NOMO-1 (cell line): ENCODE results near the gene PHLDA2.

ENCODE experiments used
- DNase-seq, 2 experiments: peaks; one replicate each; lab custom pipeline; 2025; ENCODE audit not compliant: unreplicated experiment in 2 of 2; lab: John Stamatoyannopoulos, UW

Gene PHLDA2

DNA sequence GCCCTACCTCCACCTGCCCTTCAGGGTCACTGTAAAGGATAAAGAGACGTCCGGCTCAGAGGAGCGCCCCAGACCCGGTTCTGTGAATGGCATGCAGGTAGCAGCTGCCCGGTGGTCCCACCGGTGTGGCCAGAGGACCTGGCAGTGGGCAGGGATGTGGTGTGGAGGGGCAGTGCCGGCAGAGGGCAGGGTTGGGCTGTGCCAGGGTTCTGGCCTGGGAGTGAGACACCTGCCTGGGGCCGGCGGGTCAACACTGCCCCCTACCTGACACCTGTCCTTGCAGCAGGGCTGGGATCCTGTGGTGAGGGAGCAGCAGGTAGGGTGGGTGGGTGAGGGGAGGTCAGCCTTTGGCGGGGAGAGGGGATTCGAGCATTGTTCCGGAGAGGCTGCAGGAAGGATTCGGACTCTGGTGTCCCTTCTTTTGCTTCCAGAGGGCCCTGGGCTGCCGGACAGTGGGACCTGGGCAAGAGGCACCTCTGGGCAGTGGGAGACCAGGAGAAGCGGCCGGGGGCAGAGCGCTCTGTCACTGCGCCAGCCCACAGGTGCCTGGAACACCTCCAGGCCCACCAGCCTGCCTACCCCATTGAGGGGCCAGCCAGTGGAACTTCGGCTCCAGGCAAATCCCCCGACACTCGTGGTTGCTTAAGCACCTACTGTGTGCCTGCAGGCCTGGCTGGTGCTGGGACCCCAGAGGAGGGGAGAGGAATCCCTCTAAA, 1.6 kb upstream of the PHLDA2 start:
- DNase-seq = peak; percentile 39 to 58

DNA sequence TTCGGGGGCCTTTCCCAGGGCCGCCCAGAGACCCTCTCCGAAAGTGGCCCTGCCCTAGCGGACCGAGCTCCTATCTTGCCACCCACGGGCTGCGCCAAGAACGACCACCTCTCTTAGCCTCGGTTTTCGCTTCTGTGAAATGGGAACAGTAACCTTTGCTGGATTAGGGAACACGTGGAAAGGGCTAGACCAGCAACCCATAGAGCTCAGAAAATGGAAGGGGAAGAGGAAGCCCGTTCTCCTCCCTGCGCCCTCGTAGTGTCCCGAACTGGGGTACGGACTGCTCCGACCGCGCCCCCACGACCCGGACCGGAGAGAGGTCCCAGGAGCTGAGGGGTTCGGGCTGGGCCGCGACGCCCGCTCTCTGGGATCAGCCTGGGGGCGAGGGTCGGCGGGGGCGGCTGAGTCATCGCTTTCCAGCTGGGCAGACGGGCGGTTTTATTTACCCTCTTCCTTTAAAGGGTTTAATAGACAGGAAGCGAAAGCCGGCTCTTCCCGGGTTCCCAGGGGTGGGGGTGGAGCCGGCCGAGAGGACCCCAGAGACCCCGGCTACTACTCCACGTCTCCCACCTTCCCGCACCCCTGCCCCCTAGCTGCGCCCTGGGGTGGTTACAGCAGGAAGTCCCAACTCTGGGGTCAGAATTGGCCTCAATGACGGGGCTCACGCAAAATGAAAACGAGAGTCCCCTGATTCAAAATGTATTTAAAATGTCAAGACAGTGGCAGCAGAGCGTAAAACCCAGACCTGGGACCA, 907 bp upstream of the PHLDA2 start:
- DNase-seq = peak; percentile 44 to 63

DNA sequence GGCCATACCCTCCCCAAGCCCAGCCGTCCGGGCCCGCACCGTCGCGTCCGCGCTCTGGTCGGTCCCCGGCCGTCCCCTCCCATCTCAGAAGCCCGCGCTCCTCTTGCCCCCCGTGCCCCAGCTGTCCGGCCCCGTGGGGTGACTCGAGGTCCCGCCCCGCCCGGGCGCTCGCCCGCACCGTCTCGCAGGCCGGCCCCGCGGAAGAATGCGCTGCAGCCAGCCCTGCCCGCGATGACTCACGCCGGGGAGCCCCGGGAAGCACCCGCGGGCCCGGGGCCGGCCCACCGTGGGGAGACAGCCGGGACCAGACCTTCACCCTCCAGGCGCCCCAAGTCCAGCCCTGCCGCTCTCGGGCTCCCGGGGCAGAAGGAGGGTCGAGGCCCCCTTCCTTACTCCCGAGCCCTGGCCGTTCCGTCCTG, 320 bp upstream of the PHLDA2 start:
- DNase-seq = peak; percentile 25 to 52

DNA sequence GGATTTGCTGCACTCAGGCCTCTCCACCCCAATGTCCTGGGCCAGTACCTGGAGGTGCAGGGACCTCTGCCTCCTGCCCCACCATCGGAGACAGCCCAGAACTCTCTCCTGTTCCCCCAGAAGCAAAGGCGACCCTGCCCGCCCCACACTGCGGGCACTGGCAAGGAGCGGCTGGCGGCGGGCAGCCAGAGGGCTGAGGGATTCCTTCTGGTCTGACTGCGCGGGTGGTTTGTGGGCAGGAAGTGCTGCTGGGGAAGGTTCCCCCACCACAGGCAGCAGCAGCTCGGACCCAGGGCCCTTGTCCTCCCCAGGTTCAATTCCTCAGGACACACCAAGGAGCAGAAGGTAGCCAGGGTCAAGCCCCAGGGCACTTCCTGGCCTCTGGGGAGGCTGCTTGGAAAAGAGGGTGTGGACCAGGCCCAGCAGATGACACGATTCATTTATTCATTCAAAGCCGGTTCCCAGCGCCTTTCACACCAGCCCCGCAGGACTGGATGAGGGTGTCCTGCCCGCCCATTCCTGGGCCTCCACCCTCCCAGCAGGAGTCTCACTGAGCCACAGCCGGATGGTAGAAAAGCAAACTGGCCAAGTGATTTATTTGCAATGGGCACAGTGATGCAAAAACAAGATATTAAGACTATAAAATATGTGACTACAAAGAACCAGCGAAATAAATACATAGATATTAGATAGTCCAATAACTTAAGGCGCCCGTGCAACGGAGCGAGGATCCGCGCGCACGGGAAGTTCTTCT, 1.2 kb downstream of the PHLDA2 start:
- peak in 1 of 2 experiments; percentile 6 for DNase-seq

DNA sequence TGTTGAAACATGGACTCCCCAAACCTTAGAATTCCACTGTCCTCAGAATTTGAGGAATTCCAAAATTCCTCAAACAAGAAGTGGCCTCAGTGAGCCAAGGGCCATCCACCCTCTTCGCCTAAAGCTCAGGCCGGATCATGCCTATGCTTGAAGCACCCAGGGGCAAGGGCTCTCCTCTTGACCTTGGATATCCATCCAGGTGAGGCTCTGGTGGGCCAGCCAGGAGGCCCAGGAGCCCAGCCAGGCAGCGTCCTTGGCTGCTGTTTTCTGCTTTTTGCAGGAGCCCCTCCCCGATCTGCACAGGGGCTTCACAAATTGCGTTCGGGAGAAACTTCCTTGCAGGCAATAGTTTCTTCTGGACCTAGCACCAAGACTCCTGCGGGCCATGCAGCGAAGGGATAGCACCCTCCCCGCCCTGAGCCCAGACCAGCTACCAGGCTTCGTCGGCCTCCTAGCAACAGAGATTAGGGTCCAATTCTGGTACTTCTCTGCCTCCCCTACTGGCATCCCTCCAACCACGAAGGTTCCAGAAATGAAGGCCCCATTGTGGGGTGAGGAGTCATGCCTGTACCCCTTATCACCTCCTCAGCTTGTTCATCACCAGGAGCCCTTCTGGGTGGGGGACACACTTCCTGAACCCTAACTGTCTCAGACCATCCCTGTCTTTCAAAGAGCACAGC, 2.0 kb downstream of the PHLDA2 start:
- no peak for DNase-seq

DNA sequence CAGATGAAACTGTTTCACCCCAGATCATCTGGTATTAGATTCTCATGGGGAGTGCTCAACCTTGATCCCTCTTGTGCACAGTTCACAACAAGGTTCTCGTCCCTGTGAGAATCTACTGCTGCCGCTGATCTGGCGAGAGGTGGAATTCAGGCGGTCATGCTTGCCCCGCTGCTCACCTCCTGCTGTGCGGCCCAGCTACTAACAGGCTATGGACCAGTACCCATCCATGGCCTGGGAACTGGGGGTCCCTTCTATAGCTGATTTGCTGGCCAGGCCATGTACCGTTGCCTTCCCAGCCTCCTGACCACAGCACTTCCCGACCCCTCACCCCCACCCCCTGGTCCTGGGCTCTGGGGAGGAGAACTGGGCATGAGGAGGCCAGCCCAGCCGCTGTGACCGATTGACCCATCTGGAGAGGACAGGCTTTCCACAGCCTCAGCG, 2.6 kb downstream of the PHLDA2 start:
- DNase-seq = no peak

DNA sequence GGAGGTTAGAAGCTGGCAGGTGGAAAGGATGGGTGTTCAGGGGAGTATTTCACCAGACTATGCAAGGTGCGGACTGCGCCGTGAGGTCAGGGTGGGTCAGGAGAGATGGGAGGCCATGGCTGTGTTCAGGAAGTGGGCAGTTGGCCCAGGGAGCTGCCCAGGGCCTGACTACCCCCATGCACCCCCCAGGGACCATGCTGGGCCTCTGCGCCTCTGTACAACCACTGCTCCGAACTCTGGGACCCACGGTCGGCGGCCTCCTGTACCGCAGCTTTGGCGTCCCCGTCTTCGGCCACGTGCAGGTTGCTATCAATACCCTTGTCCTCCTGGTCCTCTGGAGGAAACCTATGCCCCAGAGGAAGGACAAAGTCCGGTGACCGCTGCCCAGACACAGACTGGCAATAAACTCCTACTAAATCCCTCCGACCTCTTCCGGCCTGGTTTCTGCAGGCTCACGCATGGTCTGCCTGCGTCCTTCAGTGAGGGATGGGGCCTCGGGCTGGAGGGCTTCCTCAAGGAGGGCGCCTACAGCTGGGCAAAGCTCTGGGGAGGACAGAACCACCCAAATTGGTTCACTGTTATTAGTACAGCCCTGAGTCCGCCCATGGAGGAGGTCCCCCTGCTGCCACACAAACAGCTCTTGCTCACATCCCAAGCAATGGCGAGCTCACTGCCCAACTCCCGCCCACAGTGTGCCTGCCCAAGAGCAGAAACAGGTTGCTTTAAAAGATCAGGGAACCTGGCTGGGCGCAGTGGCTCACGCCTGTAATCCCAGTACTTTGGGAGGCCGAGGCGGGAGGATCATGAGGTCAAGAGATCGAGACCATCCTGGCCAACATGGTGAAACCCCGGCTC, 4.2 kb downstream of the PHLDA2 start:
- no peak for DNase-seq

DNA sequence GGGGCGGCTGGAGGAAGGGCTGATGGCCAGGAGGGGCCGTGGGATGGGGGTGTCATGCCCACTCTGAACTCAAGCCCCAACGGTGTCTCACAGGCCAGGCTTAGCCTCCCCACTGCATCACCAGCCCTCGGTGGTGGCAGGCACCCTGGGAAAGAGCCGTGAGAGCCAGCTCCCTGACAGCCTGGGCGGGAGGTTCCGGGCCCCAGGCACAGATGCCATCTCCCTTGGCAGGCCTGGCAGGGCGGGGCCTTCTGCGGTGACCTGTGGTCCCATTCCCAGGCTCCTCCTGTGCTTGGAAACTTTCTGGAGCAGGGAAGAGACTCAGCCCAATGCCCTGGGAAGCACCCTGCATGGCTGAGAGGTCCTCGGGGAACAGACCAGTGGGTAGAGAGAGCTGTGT, 4.8 kb downstream of the PHLDA2 start:
- no peak for DNase-seq

DNA sequence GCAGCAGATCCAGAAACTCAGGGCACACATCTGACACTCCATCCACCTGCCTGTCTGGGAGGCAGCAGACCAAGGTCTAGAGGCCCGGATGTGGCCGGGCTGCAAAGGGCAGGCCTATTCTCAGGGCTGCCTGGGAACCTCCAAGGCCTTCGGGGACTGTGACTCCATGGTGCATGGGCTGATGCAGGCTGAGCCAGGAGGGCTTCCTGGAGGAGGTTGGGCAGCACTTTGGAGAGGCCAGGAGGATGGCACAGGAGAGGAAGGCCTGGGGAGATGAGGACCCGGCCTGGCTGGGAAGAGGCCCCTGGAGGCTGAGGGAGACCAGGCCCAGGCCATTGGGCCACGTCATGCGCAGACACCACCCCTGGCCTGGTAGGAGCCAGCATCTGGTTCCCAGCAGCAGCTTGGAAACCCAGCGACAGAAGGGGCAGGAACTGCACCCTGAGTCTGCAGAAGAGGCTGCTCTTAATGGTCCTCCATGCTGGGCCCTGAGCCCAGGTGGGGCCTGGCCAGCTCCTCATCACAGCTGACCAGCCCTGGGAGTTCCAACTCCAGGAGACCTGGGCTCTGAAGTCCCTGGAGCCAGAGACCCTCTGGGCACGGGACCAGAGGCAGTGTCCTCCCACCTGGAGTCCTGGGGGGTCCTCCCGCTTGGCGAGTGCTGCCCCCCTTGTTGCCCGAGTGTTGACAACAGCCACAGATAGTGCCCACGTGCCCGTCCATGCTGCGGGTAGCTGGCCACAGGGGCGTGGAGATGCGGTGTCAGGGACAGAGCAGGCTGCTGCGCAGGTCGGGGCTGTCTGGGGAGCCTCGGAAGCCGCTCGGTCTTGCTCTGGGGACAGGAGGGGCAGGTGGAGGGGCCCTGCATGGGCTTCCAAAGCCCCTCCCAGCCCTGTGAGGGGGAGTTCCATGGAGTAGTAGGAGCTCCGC, 5.5 kb downstream of the PHLDA2 start:
- no peak for DNase-seq

DNA sequence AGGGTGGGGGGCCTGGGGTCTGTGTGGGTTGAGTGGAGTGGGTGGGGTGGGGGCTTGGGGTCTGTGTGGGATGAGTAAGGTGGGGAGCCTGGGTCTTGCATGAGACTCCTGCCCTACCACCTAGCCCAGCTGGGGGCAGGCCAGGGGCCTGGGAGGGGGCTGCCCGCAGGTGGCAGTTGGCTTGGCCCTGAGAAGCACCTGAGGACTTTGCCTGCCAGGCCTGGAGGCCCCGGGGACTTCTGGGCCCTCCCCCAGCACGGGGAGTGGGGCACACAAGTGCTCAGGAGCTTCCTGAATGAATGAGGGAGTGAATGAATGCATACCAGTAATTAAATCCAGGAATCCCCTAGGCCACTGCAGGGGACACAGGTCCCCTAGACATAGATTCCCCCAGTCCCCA, 6.6 kb downstream of the PHLDA2 start:
- no peak for DNase-seq

DNA sequence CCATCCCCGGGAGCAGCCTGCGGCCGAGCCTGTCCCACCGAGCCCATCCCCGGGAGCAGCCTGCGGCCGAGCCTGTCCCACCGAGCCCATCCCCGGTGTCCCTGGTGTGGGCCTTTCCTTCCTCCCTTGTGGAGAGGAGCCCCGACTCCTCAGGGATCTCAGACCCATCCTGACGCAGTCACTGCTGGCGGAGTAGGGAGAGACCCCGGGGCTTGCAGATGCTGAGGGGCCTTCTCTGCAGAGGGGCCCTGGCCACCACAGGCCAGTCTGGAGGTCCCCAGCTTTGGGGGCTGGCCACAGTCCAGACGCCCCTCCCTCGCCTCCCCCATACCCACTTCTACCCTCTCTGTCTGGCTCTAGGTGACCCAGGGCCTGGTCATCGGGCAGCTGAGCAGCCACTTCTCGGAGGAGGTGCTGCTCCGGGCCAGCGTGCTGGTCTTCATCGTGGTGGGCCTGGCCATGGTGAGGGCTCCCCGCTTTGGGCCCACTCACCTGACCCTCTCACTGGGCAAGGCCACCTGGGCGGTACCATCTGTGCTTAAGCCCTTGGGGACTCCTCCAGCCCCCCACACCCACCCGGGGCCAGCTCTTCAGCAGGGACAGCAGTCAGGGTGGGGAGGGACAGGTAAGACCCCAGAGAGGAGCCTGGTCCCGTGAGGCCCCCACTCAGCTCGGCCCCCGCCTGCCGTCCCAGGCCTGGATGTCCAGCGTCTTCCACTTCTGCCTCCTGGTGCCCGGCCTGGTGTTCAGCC, 7.3 kb downstream of the PHLDA2 start:
- no peak for DNase-seq

DNA sequence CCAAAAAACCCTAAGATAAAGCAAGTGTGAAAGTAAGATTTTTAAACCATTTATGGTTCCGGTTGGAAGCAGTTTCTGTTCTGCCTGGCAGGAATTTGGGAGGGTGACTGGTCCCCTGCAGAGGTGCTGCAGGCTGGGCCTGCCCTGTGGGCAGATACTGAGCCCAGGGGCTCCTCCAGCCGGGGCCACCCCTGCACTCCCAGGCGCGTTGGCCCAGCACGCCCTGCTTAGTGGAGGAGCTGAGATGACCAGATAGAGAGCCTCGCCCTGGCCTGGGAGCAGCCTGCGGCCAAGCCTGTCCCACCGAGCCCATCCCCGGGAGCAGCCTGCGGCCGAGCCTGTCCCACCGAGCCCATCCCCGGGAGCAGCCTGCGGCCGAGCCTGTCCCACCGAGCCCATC, 8.0 kb downstream of the PHLDA2 start:
- DNase-seq = no peak

DNA sequence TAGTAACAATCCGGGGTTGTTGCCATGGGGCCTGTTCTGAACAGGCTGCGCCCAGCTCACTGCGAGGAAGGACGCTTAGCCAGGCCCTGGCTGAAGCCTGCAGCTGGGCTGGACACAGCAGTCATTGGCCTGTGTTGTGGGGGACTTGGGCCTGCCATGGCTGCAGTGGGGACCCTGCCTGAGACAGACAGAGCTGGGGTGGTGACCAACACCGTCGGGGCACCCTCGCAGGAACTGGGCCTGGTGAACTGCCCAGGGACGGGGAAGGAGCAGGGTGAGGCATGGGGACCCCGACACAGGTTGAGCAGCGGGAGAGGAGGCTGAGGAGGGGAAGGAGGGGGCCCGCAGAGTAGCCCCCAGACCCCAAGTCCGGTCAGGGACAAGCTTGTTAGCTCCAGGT, 8.9 kb downstream of the PHLDA2 start:
- no peak for DNase-seq

DNA sequence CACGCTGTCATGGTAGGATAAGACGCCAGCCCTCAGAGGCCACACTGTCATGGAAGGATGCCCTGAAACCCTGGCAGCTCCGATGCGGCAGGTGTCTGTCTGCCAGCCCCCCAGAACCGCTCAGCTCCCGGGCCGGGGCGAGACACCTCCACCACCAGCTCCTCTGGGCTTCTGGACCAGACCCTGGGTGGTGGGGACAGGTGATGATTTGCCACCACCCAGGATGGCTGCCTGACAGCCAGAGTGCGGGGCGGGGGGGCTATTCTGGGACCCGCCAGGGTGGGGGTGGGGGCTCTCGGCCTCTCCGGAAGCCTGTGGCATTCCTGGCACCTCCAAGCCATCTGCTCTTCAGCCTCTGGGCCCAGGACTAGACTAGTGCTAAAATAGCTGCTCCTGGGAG, 9.4 kb downstream of the PHLDA2 start:
- no peak for DNase-seq

DNA sequence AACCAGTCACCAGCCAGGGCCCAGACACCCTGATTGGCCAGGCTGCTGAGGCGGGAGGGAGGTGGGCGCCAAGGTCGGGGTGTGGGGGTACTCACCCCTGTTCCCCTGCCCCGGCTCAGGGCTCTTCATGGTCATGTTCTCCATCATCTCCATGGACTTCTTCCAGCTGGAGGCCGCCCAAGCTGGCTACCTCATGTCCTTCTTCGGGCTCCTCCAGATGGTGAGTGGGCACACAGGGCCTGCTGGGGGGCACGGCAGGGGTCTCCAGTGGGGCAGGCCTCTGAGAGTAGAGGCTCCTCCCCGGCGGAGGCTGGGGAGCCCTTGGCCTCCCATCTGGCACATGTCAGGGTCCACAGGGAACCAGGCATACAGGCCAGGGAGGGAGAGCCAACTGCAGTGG, 10.0 kb downstream of the PHLDA2 start:
- no peak for DNase-seq

DNA sequence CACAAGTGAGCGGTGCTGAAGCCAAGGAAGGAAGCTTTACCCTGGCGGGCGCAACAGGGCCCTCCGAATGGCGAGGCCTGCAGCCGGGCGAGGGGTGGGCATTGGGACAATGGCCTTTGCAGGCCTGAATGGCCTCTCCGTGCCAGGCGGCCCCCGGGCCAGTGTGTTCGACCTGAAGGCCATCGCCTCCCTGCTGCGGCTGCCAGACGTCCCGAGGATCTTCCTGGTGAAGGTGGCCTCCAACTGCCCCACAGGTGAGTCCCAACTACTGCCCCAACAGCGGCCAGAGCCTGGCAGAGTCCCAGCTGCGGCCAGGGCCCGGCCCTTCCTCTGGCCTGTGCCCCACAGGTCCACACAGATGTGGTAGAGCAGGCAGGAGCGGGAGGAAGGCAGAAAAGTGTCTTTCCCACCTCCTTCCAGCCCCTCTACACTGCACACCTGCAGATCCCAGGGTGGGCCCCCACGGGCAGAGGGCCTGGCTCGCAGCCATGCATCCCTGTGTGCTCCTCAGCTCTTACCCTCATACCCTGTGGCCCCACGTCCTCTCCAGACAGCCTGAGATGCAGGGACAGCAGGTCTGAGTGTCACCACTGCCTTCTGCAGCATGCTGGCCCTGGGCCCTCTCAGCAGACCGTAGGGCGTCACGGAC, 11.3 kb downstream of the PHLDA2 start:
- no peak for DNase-seq

DNA sequence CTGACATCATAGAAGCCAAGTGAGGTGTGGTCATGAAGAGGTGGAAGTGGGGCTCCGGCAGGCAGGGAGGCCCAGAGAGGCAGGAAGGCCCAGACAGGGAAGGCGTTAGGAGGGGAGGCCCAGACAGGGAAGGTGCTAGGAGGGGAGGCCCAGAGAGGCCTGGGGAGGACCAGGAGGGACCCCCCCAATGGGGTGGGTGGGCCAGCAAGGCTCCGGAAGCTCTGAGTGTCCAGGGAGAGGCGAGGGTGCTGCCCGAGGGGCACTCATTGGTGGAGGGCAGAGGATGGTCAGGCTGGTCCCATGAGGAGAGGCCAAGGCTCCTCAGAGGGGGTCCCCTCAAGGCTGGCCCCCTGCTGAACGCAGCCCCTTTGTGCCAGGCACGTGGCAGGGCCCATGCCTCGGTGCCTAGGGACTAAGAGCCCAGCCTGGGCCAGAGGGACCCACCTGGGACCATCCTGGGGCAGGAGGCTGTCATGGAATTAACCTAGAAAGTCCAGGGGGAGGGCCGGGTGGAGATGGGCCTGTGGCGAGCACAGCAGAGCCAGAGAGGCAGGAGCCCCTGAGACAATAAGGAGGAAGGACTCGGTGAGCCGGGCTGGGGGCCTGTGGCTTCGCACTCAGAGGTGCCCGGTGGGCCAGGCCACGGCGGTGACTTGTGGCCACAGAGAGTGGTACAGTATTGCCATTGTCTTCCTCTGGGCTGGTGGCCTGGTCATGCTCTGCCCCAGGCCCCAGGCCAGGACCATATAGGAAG, 12.2 kb downstream of the PHLDA2 start:
- DNase-seq = no peak
